Mucosa of rectum (tissue), 2 donors: ENCODE measurements around the gene RBM8A.

ENCODE experiments used
- H3K27ac ChIP-seq, 2 donors: one replicate each; pipeline ENCODE4 v1.7.0; 2013; ENCODE audit warnings: inconsistent platforms in 2 of 2, low read depth in 2 of 2, low read length in 2 of 2
- H3K27me3 ChIP-seq, 2 donors: one replicate each; pipeline ENCODE4 v1.7.0; 2013; ENCODE audit warnings: low read length in 2 of 2; ENCODE audit not compliant: control insufficient read depth in 2 of 2, insufficient read depth in 2 of 2
- H3K36me3 ChIP-seq, 2 donors: one replicate each; pipeline ENCODE4 v1.7.0; 2013; ENCODE audit warnings: low read length in 2 of 2; ENCODE audit not compliant: control insufficient read depth in 2 of 2, insufficient read depth in 2 of 2
- H3K4me1 ChIP-seq, 2 donors: one replicate each; pipeline ENCODE4 v1.7.0; 2013; ENCODE audit warnings: low read length in 2 of 2, mild to moderate bottlenecking in 1 of 2; ENCODE audit not compliant: control insufficient read depth in 2 of 2, insufficient read depth in 2 of 2
- H3K4me3 ChIP-seq, 2 donors: one replicate each; pipeline ENCODE4 v1.7.0; 2013; ENCODE audit warnings: low read length in 2 of 2
- H3K9ac ChIP-seq, 2 donors: one replicate each; pipeline ENCODE4 v1.7.0; 2013; ENCODE audit warnings: low read length in 2 of 2, low read depth in 1 of 2, mild to moderate bottlenecking in 1 of 2
- H3K9me3 ChIP-seq, 2 donors: one replicate each; pipeline ENCODE4 v1.7.0; 2013; ENCODE audit warnings: low read length in 2 of 2; ENCODE audit not compliant: control insufficient read depth in 2 of 2
- donor health status: healthy.
- donor health status: Normal muscosa, but diverticular disease.

Gene RBM8A

DNA sequence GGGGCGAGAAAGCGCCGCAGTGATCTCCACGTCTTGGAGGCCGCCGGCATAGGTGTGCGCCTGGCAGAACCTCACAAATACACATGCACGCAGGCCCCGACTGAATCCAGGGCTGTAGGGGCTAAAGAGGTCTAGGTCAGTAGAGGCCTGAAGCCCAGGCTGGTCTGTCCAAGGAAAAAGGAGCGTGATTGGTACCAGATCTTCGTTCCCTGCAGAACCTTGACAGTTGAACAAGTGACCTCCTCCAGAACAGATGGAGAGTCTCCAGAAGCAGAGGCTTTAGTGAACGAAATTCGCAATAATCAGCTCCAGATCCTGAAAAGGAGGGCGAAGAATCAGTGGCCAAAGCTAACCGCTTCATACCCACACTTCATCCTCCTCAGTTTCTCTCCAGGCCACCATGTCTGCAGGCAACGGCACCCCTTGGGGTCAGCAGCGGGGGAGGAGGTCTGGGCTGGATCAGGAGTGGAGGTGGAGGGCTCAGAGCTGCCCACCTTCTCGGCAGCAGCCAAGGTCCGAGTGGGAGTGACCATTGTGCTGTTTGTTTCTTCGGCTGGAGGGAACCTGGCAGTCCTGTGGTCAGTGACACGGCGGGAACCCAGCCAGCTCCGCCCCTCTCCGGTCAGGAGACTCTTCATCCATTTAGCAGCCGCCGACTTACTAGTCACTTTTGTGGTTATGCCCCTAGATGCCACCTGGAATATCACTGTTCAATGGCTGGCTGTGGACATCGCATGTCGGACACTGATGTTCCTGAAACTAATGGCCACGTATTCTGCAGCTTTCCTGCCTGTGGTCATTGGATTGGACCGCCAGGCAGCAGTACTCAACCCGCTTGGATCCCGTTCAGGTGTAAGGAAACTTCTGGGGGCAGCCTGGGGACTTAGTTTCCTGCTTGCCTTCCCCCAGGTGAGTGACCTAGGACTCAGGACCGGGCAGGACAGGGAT is 8.0 kb downstream of the RBM8A start:
- Histone ChIP-seq H3K9me3 (no peaks in the 10 kb centered on the region), H3K27me3 (no peaks in the 10 kb centered on the region), H3K9ac (peak overlapping the region; percentile 83 to 85), H3K36me3 (peaks cover 0 to 14% of the 10 kb centered on the region in 2 donors), H3K4me1 (peaks cover 20 to 22% of the 10 kb centered on the region in 2 donors), H3K4me3 (peak overlapping the region; percentile 88 to 98), H3K27ac (peak overlapping the region; percentile 90 to 94)

- Histone ChIP-seq H3K9ac (peak within 1 kb of the TSS; percentile 85 to 95), H3K4me1 (peaks cover 20 to 22% of the 10 kb centered on the region in 2 donors), H3K4me3 (peak within 1 kb of the TSS; percentile 88 to 98), H3K36me3 (peaks cover 0 to 18% of the 10 kb centered on the region in 2 donors), H3K27ac (peak within 1 kb of the TSS; percentile 90 to 94), H3K27me3 (no peaks in the 10 kb centered on the region), H3K9me3 (no peaks in the 10 kb centered on the region)
These were observed 8.9 kb downstream of the RBM8A start, which contains the start of gene PEX11B for GRCh38 chr1:145918144-145918991. Gene PEX11B, minus strand, starts transcription at chr1:145918717. Its CDS starts 29 bp downstream, at chr1:145918688.

DNA sequence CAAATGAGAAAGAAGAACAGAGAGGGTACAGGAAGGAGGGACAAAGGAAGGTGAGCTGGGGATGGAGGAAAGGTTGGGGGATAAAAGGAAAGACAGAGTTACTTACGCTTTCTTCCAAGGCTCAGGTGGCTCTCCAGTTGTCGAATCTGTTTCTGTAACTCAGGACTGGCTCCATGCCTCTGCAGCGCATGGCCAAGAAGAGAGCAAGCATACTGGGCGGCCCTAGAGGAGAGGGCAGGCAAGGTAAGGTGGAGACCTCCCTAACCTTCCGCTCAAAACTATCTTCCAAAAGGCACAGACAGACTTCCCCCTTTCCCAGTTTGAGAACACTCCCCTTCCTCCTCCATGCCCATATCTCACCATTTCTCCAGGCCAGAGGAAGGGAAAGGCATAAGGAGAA is 9.7 kb downstream of the RBM8A start:
- Histone ChIP-seq H3K27me3 (no peaks in the 10 kb centered on the region), H3K9me3 (no peaks in the 10 kb centered on the region), H3K36me3 (peaks cover 0 to 18% of the 10 kb centered on the region in 2 donors), H3K4me1 (peaks cover 20 to 22% of the 10 kb centered on the region in 2 donors), H3K27ac (peak overlapping the region in 1 of 2 donors; percentile 94), H3K4me3 (peak overlapping the region; percentile 88 to 98), H3K9ac (peak overlapping the region; percentile 85 to 95)

GRCh38 chr1:145916745-145917144 is 10.5 kb downstream of the RBM8A start:
- no peak overlapping the region for H3K4me3 ChIP-seq

GRCh38 chr1:145912128-145912641 is 15.1 kb downstream of the RBM8A start:
- no peak overlapping the region for H3K27ac ChIP-seq
- peaks cover under 1 to 3% of the 10 kb centered on the region in 2 donors for H3K4me1 ChIP-seq
- peaks cover 16 to 36% of the 10 kb centered on the region in 2 donors for H3K36me3 ChIP-seq
- no peak overlapping the region for H3K4me3 ChIP-seq
- no peaks in the 10 kb centered on the region for H3K9me3 ChIP-seq
- H3K9ac ChIP-seq: no peak overlapping the region
- H3K27me3 ChIP-seq: no peaks in the 10 kb centered on the region

More at GRCh38 chr1:145916745-145917144, 10.5 kb downstream of the RBM8A start:
- no peaks in the 10 kb centered on the region for H3K9me3 ChIP-seq
- H3K4me1 ChIP-seq: peaks cover 20 to 22% of the 10 kb centered on the region in 2 donors
- peaks cover 7 to 26% of the 10 kb centered on the region in 2 donors for H3K36me3 ChIP-seq
- no peaks in the 10 kb centered on the region for H3K27me3 ChIP-seq
- no peak overlapping the region for H3K9ac ChIP-seq
- no peak overlapping the region for H3K27ac ChIP-seq

DNA sequence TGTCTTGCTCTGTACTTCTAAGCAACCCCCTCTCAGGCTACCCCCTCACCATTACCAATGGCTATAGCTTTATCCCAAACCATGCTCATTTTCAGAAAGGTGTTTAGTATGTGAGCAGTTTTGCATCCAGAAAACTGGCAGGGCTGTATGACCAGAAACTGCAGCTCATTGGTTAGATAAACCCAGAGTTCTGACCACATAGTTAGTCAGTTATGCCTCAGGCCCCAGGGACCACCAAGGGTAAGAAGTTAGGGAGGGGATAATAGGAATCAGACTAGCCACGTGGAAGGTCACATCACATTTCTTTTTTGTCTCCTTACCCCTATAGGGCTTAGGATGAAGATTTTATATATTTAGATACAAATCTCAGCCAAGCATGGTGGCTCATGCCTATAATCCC is 18.6 kb downstream of the RBM8A start:
- H3K27me3 ChIP-seq: no peaks in the 10 kb centered on the region
- H3K4me3 ChIP-seq: no peak overlapping the region
- peaks cover 16 to 20% of the 10 kb centered on the region in 2 donors for H3K36me3 ChIP-seq
- H3K9ac ChIP-seq: no peak overlapping the region
- H3K9me3 ChIP-seq: no peaks in the 10 kb centered on the region
- H3K4me1 ChIP-seq: no peaks in the 10 kb centered on the region
- no peak overlapping the region for H3K27ac ChIP-seq

DNA sequence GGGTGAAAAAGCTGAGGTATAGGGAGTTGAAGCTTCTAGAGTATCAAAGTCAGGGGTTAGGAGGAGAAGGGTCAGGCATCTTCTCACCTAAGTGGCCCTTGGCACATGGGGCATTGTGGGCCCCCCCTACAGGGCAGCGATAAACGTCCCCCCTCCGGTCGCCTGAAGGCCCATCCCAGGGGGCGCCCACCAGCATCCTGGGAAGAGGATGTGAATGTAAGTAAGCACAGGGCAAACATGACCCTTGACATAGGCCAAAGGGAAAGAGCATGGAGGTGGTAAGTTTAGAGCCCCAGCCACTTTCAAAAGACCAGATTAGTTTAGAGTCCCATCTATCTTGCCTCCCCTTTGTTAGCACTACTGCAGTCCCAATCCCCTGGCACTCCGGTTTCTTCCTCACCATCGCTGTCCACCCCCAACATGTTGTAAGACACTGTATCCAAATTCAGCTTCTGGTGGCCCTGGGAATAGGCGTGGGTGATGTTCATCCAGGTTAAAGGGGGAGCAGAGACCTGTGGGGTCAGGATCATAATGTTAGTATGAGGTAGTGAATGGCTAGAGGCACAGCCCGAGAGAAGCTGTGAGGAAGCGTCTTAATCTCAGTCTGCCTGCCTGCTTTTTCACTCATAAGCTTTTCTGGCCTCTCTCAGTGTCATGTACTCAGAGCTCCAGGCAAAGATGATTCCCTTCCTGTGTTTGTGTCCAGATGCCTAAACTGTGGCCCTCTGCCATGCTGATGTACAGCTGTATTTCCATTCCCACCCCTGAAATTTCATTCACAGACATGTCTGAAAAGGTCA is 20.1 kb downstream of the RBM8A start:
- H3K27me3 ChIP-seq: no peaks in the 10 kb centered on the region
- no peaks in the 10 kb centered on the region for H3K9me3 ChIP-seq
- H3K36me3 ChIP-seq: peaks cover 13 to 15% of the 10 kb centered on the region in 2 donors
- H3K4me1 ChIP-seq: no peaks in the 10 kb centered on the region
- H3K27ac ChIP-seq: no peak overlapping the region
- H3K4me3 ChIP-seq: no peak overlapping the region
- H3K9ac ChIP-seq: peak overlapping the region in 1 of 2 donors; percentile 32

DNA sequence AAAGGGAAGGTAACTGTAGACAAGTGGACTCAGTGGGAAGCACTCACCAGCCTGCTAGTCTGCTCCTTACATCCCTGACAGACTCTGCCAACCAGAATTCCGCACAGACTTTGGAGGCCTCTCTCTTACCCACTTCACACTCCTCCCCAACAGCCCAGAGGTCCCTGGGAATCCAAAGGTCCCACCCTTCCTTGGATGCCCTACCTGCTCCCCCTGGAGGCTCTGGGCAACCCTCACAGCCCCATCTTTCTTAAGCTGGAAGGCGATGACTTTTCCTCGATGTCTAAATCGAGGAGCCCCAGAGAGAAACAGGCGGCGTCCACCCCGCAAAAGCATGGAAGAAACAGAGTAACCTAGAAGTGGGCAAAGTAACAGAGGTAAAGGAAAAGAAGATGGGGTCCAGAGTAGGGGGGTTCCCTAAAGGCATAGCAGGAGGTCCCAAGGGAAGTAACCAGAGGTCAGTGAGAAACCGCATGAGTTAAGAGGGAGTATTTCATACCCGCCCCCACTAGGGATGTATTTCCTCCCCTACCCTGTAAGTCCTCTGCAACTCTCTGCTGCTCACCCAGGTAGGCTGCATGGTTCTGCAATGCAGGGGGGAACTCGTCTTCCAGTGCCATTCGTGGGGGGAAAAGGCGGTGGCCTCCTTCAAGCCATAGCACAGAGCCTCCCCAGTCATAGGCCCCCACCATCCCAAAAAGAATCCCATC is 25.8 kb downstream of the RBM8A start:
- no peaks in the 10 kb centered on the region for H3K36me3 ChIP-seq
- no peaks in the 10 kb centered on the region for H3K4me1 ChIP-seq
- no peaks in the 10 kb centered on the region for H3K27me3 ChIP-seq
- H3K9ac ChIP-seq: no peak overlapping the region
- H3K27ac ChIP-seq: no peak overlapping the region
- H3K9me3 ChIP-seq: no peaks in the 10 kb centered on the region
- no peak overlapping the region for H3K4me3 ChIP-seq

DNA sequence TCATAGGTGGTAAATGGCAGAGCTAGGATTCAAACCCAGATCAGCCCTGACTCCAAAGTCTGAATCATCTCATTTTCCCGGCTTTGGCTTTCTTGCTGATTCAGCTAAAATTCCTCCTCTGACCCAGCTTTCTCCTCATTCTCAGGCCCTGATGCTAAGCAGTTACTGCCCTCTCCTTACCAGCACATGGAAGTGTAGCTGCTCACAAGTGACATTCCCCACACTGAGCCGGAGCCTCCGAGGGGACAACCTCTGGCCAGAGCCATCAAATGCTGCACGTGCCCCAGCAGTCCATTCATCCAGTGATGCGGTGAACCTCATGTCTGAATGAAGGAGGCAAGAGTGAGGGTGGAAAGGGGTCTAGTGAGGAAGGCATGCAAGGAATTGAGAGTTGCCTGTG is 28.5 kb downstream of the RBM8A start:
- no peaks in the 10 kb centered on the region for H3K4me1 ChIP-seq
- no peak overlapping the region for H3K9ac ChIP-seq
- no peaks in the 10 kb centered on the region for H3K36me3 ChIP-seq
- no peak overlapping the region for H3K27ac ChIP-seq
- H3K9me3 ChIP-seq: no peaks in the 10 kb centered on the region
- no peak overlapping the region for H3K4me3 ChIP-seq
- no peaks in the 10 kb centered on the region for H3K27me3 ChIP-seq
